T-helper 22 cell (primary cell): ENCODE measurements around the gene C1orf35.
"Not testable (repeated sequence)": the region's sequence is repeated elsewhere in the genome, so short reads cannot be mapped to it uniquely, and the experiment has no call there.

Experiments used
- DNase-seq: peaks from one replicate; pipeline ENCODE4 v3.0.0-alpha.2; 2020; ENCODE audit warnings: low read depth

C1orf35 gene

DNA sequence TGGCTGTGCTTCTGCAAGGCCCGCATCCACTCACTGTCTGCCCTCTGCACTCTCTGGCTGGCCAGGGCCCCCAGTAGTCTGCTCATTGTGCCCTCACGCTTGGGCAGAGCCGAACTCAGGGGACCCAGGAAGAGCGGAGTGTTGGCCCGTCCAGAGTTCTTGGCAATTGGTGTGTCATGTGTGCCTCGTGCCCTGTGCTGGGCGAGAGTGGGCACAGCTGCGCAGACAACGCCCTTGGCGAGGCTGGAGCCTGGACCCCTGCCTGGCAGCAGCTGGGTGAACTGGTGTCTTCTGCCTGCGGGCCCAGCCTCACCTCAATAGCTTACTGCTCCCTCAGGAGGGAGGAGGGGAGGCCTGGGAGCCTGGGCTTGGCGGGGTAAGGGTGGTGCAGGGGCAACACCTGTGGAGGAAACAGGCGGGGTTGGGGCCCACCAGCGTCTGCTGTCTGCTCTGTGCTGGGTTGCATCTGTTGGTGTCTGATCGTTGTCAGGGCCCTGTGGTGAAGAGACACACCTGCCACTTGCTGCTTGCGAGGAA, 39.1 kb upstream of the C1orf35 start:
- no peak for DNase-seq

DNA sequence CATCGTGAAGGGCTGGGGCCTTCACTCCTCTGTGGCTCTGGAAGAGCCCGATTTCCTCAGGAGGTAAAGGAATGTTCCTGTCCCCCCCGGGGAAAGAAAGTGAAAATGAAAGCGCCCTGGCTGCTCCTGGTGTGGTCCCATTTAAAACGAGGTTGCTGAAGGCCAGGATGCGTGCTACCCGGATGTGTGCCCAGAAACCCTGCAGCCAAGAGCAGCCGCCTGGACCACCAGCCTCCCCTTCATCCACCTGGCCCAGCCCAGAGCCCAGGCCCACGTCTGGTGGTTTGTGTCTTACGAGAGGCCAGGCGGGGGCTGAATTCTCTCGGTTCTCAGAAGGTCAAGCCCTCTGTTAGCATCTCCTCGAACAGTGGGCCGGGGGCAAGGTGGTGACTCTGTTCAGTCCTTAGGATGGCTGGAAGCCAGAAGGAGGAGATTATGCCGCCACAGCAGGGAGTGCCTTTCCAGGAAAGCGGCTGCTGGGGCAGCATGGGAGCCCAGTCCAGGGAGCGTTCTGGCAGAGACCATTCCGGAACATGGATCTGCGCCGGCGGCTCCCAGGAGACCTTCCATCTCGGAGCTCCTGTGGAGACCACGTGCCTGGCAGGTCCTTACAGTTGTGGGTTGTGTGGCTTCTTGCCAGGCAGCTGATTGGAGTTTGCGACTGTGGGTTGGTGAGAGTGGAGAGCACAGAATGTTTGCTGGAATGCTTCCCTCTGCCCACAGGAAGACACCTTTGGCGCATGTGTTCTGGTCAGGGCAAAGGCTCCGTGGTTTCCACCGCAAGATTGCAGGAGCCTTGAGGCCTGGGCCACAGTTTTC, 38.3 kb upstream of the C1orf35 start:
- no peak for DNase-seq

DNA sequence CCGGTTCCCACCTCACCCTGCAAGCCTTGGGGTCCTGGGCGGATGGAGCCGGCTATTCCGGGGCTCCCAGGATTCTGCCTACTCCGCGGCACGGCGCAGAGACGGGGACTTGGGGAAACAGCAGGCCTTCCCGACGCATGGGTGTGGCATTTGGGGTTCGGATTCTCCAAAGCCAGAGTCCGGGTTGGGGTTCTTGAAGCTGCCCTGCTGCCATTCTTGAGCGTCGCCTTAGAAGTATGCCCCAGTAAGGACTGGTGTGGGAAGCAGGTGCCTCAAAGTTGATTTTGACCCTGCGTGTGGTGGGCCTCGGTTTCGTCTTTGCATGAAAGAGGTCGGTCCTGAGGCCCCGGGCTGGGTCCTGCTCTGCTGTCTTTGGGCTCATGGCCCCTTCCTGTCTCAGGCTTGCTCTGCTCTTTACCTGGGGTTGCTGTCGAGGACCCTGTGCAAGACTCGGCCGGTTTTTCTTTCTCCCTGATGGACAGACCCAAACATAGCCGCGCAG, 37.6 kb upstream of the C1orf35 start:
- DNase-seq, result no peak

DNA sequence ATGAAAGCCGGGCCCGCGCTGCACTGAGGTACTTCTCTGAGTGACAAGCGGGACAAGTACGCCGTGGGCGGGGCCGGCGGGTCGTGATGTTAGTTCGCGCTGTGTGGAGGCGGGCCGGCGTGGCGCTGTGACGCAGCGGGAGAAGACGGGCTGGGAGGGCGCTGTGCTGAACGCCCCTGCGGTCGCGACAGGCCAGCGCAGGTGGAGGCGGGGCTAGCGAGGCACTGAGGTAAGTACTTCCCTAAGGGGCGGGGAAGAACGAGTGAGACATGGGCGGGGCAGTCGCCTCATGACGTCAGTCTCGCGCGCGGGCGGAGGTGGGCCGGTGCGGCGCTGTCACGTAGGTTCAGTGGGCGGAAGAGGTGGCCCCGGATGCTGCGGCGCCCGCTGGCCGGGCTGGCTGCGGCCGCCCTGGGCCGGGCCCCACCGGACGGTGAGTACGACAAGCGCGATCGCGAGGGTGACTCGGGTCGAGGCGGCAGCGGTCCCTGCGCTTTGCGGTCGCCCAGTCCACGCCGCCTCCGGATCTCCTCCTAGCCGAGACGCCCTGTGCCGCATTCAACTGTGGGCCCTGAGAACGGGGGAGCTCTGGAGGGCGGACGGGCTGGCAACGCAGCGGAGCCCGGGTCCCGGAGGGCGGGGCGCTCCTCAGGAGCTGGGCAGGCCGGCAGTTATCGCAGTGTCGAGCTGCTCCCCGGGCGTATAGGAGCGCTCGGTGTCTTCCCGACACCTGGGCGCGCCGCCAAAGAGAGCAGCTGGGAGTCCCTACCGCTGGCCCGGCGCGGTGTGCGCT, 37.0 kb upstream of the C1orf35 start, which contains the start of gene GUK1:
Gene GUK1 (plus strand): TSS at position 349 of the 793 bp plus-strand sequence. CDS start 24 bp downstream, at position 373.
- DNase-seq, result peak; percentile 100

DNA sequence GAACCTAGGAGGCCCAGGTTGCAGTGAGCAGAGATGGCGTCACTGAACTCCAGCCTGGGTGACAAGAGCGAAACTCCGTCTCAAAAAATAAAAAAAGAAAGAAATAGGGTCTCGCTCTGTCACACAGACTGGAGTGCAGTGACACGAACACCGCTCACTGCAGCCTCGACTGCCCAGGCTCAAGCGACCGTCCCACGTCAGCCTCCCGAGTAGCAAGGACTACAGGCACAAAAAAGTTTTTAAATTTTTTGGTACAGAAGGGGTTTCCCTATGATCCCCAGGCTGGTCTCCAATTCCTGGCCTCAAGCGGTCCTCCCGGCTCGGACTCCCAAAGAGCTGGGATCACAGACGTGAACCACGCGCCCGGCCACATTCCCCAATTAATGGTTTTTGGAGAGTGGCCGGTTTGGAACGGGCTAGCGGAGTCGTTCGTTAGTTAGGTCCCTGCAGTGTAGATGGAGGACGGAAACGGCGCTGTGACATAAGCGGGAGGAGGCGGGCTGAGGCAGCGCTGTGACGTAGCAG, 36.3 kb upstream of the C1orf35 start:
- DNase-seq, result no peak

DNA sequence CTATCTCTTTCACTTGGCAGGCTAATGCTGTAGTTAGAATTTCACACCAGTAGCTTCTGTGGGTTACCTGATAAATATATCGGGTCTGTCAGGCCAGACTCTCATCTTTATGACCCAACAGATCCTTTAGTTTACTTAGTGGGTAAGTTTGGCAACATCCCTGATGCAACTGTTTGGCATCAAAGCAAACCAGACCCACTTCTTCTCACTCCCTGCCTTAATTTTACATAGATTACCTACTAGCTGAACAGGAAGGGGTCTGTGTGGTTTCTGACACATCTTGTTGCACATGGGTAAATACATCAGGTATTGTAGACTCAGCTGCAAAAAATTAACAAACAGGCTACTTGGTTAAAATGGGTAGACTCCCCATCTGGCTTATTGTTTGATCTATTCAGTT, 33.8 kb upstream of the C1orf35 start:
- no peak for DNase-seq

DNA sequence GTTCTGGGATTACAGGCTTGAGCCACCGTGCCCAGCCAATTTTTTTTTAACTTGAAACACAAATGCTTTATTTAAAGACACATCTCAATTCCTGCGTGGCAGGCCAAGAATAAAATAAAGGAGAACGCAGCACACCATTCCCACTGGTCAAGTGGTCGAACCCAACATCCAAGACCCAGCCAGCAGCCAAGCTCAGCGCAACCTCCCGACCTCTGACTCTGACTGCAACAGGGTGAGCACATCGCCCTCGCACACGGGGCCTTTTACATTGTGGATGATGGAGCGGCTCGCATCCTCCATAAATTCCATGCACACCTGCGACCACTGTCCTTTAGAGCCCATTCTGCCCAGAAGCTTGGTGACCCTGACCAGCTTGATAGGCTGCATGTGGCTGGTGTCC, 31.5 kb upstream of the C1orf35 start:
- DNase-seq, result no peak

DNA sequence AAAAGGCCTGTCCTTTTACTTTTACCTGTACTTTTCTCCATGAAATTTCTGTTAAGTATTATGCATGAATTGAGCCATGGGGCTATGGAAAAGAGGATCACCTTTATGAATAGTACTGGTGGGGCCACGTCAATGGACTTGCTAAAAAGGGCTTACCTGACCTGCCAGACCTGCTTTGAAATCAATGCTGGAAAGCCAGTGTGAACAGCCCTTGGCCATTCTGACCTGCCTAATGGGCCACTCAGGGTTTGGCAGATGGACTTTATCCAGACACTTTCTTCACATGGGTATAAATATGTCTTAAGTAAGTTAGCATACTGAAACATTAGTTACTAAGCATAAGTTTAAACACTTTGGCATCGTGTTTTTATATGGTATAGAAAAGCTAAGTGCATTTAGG, 28.6 kb upstream of the C1orf35 start:
- no peak for DNase-seq

DNA sequence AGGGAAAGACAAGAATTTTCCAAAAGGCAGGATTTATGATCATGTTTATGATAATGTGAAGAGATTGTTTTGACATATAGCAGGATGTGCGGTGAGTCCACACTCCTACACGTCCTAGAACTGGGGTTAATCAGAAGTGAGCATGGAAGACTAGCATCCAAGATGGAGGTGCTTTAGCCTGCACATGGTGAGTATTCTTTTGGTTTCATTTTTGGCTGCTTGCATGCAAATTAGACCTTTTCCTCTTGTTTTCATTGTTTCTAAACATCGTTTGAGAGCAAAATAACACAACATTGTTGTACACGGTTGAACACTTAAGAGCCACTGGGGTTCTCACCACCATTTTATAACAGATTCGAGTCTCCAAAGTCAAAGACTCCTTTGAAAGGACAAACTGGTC, 22.1 kb upstream of the C1orf35 start:
- no peak for DNase-seq

DNA sequence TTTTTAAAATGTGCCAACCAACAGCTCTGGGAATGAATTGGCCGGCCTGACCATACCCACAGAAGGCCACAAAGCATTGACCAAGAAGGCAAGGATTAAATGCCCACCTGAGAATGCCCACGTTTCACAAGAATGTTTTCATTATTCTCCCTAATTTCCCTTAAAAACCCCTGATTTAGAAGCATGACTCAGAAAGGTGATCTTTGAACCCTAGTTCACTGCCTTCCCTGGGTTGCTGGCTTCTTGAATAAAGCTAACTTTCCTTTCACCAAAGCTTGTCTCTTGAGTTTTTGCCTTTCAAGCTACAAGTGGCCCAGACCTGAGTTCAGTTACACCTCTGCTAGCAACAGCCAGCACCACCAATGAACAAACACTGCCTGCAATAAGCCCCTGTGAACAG, 20.4 kb upstream of the C1orf35 start:
- DNase-seq, result no peak

DNA sequence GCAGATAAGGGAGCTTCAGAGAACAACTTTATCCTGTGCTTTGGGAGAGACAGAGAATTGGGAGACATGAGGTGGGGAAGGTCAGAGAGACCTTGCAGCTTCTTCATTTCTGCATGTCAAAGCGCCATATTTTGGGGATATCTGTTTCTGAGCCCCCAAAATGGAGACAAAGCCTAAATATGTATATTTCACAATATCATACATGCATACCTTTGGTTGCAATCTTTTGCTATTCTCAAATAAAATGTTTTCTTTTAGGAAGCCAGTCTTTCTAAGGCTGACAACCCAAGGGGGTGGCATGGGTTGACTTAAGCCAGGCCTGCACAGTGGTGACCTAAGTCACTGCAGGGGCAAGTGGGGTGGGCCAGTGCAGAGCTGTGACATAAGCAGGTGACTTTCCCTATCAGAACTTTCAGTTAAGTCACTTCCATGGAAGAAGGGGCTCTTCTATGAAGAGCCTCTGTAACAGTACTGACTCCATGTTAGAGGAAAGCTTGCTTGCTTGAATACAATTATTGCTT, 19.9 kb upstream of the C1orf35 start:
- DNase-seq, result no peak

DNA sequence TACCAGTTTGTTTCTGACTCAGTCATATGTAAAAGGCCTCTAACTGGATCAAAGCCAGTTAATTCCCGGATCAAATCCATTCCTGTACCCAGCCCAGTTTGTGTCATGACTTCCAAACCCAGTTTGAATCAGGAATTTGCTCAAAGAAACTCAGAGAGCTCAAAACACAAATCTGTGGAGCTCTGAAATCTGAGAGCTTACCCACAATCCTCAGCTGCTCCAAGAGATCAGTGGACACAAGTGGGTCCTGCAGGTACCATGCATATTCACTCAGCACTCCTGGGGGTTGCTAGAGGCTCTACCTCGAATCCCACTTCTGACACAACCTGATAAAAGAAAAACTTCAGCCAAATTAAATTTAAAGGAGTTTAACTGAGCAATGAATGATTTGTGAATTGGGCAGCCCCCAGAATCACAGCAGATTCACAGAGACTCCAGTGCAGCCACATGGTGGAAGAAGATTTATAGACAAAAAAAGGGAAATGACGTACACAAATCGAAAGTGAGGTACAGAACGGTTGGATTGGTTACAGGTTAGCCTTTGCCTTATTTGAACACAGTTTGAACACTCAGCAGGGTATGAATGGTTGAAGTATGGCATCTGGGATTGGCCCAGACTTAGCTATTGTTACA, 17.8 kb upstream of the C1orf35 start:
- DNase-seq, result no peak

DNA sequence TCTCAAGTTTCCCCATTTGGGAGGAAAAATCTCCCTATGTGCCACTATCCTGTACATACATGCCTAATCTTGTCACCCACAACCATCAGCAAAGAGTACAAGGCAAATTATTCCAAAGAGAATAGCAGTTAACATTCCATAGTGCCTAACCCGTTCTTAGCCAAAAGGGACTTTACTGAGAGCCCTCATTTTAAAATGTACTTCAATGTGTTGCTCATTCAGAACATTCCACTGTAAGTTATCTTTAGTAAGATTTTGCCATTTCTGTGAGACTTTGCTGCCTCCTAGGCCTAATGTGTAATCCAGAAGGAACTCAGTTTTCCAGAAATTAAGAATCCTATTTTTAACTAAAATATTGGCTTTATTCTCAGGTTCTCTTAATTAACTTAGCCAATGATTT, 17.2 kb upstream of the C1orf35 start:
- no peak for DNase-seq

DNA sequence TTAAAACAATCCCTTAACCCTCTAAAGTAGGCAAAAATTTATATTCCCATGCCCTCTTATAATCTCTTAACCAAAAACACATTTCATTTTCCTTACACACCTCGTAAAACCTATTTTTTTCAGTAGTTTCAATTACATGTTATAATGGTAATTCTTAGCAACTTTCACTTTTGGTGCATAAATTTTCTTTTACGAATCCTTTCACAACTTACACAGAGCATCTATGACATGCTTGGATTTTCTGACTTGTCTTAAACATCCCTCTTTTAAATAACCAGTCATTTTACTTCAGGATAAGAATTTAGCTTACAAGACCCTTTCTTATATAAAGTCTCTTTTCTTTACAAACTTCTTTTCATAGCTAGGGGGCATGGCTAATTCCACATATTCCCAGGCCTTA, 14.9 kb upstream of the C1orf35 start:
- no peak for DNase-seq

DNA sequence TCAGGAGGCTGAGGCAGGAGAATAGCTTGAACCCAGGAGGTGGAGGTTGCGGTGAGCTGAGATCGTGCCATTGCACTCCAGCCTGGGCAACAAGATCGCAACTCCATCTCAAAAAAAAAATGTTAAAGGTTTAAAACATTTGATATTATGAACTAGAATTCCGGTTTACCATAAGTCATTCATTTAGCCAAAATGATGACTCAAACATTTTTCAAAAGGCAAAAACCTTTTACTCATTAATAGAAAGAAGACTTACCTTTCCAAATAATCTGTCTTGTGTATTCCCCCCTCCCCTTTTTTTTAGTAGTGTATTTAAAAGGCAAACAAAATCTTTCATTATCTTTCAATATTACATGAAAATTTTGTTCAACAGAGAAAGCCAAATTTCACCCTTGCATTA, 14.2 kb upstream of the C1orf35 start:
- DNase-seq, result no peak

DNA sequence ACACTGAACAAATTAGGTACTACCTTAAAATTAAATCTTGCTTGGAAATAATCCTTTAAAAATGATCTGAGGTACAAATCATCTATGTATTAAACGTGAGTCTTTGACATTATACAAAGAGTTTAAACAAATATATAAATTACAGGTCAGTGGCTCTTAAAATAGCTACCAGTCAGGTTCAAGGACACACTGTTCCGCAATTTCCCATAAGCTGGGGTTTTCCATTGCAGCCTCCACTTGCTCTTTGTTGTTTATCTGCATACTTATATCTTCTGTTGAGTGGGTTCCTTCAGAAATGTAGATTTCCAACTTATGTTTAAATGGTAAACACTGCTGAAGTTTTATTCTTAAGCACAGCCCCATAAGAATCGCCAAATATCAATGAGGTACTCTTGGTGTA, 11.7 kb upstream of the C1orf35 start:
- no peak for DNase-seq

DNA sequence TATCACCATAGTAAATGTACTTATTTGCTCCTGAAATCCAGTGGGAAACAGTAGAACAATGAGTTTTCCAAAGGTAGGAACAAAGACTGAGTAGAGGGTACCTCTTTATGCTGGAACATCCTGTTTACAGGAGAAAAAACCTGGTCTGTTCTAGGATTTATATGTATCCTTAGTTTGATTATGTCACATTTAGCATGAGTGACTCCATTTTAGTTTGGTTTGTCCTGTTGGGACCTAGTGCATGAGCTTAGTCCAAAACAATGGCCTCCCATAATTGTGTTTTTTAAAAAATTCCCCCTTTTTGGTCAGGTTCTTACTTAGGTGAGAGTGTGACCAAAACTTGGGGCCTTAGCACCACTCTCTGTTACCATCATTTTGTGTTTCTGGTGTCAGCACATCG, 9.5 kb upstream of the C1orf35 start:
- no peak for DNase-seq

DNA sequence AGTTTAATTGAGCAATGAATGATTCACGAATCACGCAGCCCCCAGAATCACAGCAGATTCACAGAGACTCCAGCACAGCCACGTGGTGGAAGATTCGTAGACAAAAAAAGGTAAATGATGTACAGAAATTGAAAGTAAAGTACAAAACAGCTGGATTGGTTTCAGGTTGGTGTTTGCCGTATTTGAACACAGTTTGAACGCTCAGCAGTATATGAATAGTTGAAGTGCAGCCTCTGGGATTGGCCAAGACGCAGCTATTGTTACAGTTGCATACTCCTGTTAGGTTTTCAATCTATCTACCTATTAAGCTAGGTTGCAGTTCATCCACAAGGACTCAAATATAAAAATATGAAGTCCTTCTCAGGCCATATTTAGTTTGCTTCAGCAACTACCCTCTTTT, 9.0 kb upstream of the C1orf35 start:
- DNase-seq, result no peak

DNA sequence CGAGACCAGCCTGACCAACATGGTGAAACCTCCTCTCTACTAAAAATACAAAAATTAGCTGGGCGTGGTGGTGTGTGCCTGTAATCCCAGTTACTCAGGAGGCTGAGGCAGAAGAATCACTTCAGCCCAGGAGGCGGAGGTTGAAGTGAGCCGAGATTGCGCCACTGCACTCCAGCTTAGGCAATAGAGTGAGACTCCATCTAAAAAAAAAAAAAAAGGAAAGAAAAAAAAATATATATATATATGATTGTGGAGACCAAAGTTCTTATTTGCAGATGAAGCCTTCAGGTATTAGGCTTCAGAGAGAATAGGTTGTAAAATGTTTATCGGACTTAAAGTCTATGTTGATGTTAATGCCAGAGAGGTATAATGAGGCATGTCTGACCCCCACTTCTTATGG, 8.2 kb upstream of the C1orf35 start:
- DNase-seq, result not testable (repeated sequence)

DNA sequence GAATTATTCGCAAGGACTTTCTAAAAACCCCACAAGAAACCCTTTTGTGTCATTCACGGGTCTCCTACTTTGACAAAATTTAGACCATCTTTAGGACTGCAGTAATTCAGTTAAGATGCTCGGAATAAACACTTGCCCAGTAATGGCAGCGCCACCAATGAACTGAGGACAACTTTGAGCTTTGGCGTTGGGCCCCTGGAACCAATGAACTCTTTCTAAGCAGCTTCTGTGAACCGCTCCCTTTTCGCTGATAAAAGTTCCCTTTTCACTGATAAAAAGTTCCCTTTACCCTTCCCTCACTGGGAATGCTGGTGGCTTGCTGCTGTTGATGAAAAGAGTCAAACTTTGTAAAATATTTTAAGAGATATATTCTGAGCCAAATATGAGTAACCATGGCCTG, 7.4 kb upstream of the C1orf35 start:
- DNase-seq, result no peak

DNA sequence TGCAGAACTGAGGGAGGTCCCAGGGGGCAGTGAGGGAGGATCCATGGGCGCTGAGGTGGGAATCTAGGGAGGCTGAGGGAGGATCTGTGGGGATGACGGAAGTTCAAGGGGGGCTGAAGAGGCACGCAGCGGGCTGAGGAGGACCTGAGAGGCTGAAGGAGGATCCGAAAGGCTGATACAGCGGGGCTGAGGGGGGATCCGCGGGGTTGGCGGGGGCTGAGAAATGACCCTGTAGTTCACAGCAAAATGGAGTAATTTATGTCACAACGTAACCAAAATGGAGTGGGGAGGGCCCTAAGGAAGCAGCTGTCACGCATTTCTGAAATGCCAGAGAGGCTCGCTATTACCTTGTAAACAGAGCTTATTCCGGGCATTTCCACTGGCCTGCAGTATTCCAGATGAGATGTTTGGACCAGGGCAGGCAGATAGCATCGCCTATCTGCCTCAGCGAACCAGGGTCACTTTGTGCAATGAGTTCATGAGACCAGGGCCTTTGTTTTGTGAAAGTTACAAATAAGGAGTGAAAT, 6.9 kb upstream of the C1orf35 start:
- no peak for DNase-seq
